IMR-90 (cell line): Measurements from ENCODE around the gene NEK4. TPM values are rescaled to one million over a fixed set of nuclear protein-coding genes. Genes with fewer than 3 reads are reported as not detected.

Experiments used
- ATAC-seq: fragments of 200-7000 bp; cut with Tn5 transposase; 2 replicates; pipeline ENCODE4 v1.9.1; 2020; ENCODE audit warnings: low read depth, mild to moderate bottlenecking, moderate library complexity
- Bru-seq: library from RNA; stranded (reverse); fragments of 400-500 nt; gene quantifications from one replicate; lab custom pipeline; 2021; lab: Mats Ljungman, UMichigan
- BruChase-seq, 2 experiments: library from RNA; stranded (reverse); fragments of 400-500 nt; gene quantifications; one replicate each; lab custom pipeline; 2021; lab: Mats Ljungman, UMichigan
- BruUV-seq: library from RNA; stranded (reverse); fragments of 400-500 nt; replicated peaks from 2 replicates; lab custom pipeline; 2021; lab: Mats Ljungman, UMichigan
- CTCF ChIA-PET: fragments of 300-600 bp; formaldehyde crosslinking; extraction: SDS; loops from one replicate; lab custom pipeline; 2021; ENCODE audit warnings: antibody characterized with exemption; lab: Yijun Ruan, JAX
- POLR2A ChIA-PET: fragments of 300-600 bp; sonication (Branson Sonifier 250); formaldehyde crosslinking; loops from one replicate; lab custom pipeline; 2022; ENCODE audit warnings: antibody characterized with exemption; ENCODE audit not compliant: unreplicated experiment; lab: Charles Lee
- DNase-seq: peaks from one replicate; pipeline ENCODE4 v3.0.0; 2013
- H2AFZ ChIP-seq: replicated peaks from 2 replicates; pipeline ENCODE3; 2013; ENCODE audit warnings: low read length, mild to moderate bottlenecking; ENCODE audit not compliant: poor library complexity
- H2AK5ac ChIP-seq: 2 replicates; pipeline ENCODE4 v1.6.1; 2013; ENCODE audit warnings: low read depth, low read length, inconsistent platforms
- H2AK9ac ChIP-seq: replicated peaks from 2 replicates; pipeline ENCODE3; 2013; ENCODE audit warnings: mild to moderate bottlenecking, low read depth, low read length, moderate library complexity; ENCODE audit not compliant: poor library complexity
- H2BK120ac ChIP-seq: 2 replicates; pipeline ENCODE4 v1.6.1; 2013; ENCODE audit warnings: low read depth, low read length, inconsistent platforms
- H2BK15ac ChIP-seq: 3 replicates; pipeline ENCODE4 v1.6.1; 2013; ENCODE audit warnings: low read depth, low read length, inconsistent platforms
- H2BK20ac ChIP-seq: 2 replicates; pipeline ENCODE4 v1.6.1; 2013; ENCODE audit warnings: low read depth, mild to moderate bottlenecking, inconsistent platforms, low read length, moderate library complexity
- H2BK5ac ChIP-seq: 2 replicates; pipeline ENCODE4 v1.6.1; 2013; ENCODE audit warnings: mild to moderate bottlenecking, low read depth, low read length, inconsistent platforms; ENCODE audit not compliant: poor library complexity, severe bottlenecking
- H3K14ac ChIP-seq: replicated peaks from 2 replicates; pipeline ENCODE4 v1.6.1; 2013; ENCODE audit warnings: low read depth, low read length, inconsistent platforms
- H3K18ac ChIP-seq: 2 replicates; pipeline ENCODE4 v1.6.1; 2013; ENCODE audit warnings: low read depth, low read length, control low read depth
- H3K23ac ChIP-seq: 2 replicates; pipeline ENCODE4 v1.6.1; 2013; ENCODE audit warnings: low read depth, low read length, inconsistent platforms
- H3K27ac ChIP-seq: 2 replicates; pipeline ENCODE4 v1.5.1; 2013; ENCODE audit warnings: mild to moderate bottlenecking, control low read depth, low read length; ENCODE audit not compliant: insufficient read depth
- H3K27me3 ChIP-seq: 2 replicates; pipeline ENCODE4 v1.6.1; 2013; ENCODE audit warnings: low read length; ENCODE audit not compliant: control insufficient read depth, insufficient read depth
- H3K36me3 ChIP-seq: 2 replicates; pipeline ENCODE4 v1.6.1; 2013; ENCODE audit warnings: low read length, mixed read lengths; ENCODE audit not compliant: control insufficient read depth, insufficient read depth
- H3K4ac ChIP-seq: 2 replicates; pipeline ENCODE4 v1.6.1; 2013; ENCODE audit warnings: low read depth, low read length, inconsistent platforms
- H3K4me1 ChIP-seq: 2 replicates; pipeline ENCODE4 v1.6.1; 2013; ENCODE audit warnings: low read length, mixed read lengths; ENCODE audit not compliant: control insufficient read depth, insufficient read depth
- H3K4me2 ChIP-seq: 2 replicates; pipeline ENCODE4 v1.6.1; 2013; ENCODE audit warnings: low read depth, mild to moderate bottlenecking, control low read depth, low read length, moderate library complexity
- H3K4me3 ChIP-seq: 2 replicates; pipeline ENCODE4 v1.5.1; 2013; ENCODE audit warnings: low read depth, mild to moderate bottlenecking, control low read depth, low read length, moderate library complexity; ENCODE audit not compliant: insufficient read depth
- H3K56ac ChIP-seq: 2 replicates; pipeline ENCODE4 v1.6.1; 2013; ENCODE audit warnings: low read length, inconsistent platforms; ENCODE audit not compliant: insufficient read depth; ENCODE audit errors: extremely low read depth
- H3K79me1 ChIP-seq, 2 experiments: 2 replicates each; pipeline ENCODE4 v1.6.1; 2013; ENCODE audit warnings: low read length in 2 of 2, inconsistent platforms in 1 of 2, low read depth in 1 of 2
- H3K9ac ChIP-seq: 2 replicates; pipeline ENCODE4 v1.6.1; 2013; ENCODE audit warnings: low read depth, low read length, control low read depth
- H3K9me1 ChIP-seq: 2 replicates; pipeline ENCODE4 v1.6.1; 2013; ENCODE audit warnings: low read length, inconsistent platforms; ENCODE audit not compliant: insufficient read depth
- H3K9me3 ChIP-seq: 2 replicates; pipeline ENCODE4 v1.6.1; 2013; ENCODE audit warnings: low read length; ENCODE audit not compliant: control insufficient read depth, insufficient read depth
- H4K20me1 ChIP-seq: 2 replicates; pipeline ENCODE4 v1.6.1; 2013; ENCODE audit warnings: low read length, inconsistent platforms; ENCODE audit not compliant: insufficient read depth
- H4K5ac ChIP-seq: 2 replicates; pipeline ENCODE4 v1.6.1; 2013; ENCODE audit warnings: mild to moderate bottlenecking, low read depth, low read length, control low read depth
- H4K8ac ChIP-seq, 2 experiments: 2 replicates each; pipeline ENCODE4 v1.6.1; 2013; ENCODE audit warnings: low read depth in 2 of 2, low read length in 2 of 2, control low read depth in 1 of 2, inconsistent platforms in 1 of 2
- H4K91ac ChIP-seq: 2 replicates; pipeline ENCODE4 v1.6.1; 2013; ENCODE audit warnings: low read depth, low read length, inconsistent platforms; ENCODE audit not compliant: insufficient read depth
- BHLHE40 ChIP-seq: fragments of 150-350 bp; IDR thresholded peaks from 2 replicates; pipeline ENCODE4 v1.6.1; 2016; ENCODE audit warnings: mild to moderate bottlenecking, low read depth, low read length
- CHD1 ChIP-seq: IDR thresholded peaks from 2 replicates; pipeline ENCODE4 v1.6.1; 2012; ENCODE audit warnings: low read depth, low read length, improper control_type of control experiment
- MAFK ChIP-seq: IDR thresholded peaks from 2 replicates; pipeline ENCODE4 v1.6.1; 2012; ENCODE audit warnings: low read depth, low read length, improper control_type of control experiment
- MXI1 ChIP-seq: IDR thresholded peaks from 2 replicates; pipeline ENCODE4 v1.6.1; 2012; ENCODE audit warnings: low read depth, mild to moderate bottlenecking, low read length, moderate library complexity, borderline replicate concordance
- NFE2L2 ChIP-seq: fragments of 150-350 bp; IDR thresholded peaks from 2 replicates; pipeline ENCODE4 v1.6.1; 2016; ENCODE audit warnings: low read depth, mild to moderate bottlenecking, low read length
- POLR2A ChIP-seq: IDR thresholded peaks from 2 replicates; pipeline ENCODE4 v1.6.1; 2012; ENCODE audit warnings: mild to moderate bottlenecking, low read depth, low read length
- WGBS, 2 experiments: methylation state at CpG; one replicate each; pipeline versions ENCODE4 v1.1.5 to v1.1.7; 2013; ENCODE audit warnings: missing lambda C conversion rate in 2 of 2; ENCODE audit not compliant: insufficient read length in 1 of 2; ENCODE audit errors: extremely low coverage in 2 of 2; 5-methylcytosine and 5-hydroxymethylcytosine counted together
- dilution Hi-C: fragments of 300-500 bp; cut with HindIII; formaldehyde crosslinking; loops from one replicate; pipeline ENCODE4 v1.14.3; 2018; ENCODE audit warnings: low sequenced_read_pairs; ENCODE audit not compliant: unreplicated experiment
- in situ Hi-C: fragments of 300-500 bp; cut with MboI; formaldehyde crosslinking; loops from 3 replicates; pipeline ENCODE4 v1.14.3; 2019; ENCODE audit warnings: low sequenced_read_pairs, inconsistent platforms, mixed read lengths
- intact Hi-C: fragments of 100-400 bp; cut with micrococcal nuclease; formaldehyde crosslinking; loops from 2 replicates; pipeline ENCODE4 v1.10.0; 2022
- long read RNA-seq: library from polyadenylated mRNA; unstranded; transcript quantifications from one replicate; pipeline ENCODE4 v2.0.0, GENCODE V29; 2021; ENCODE audit not compliant: unreplicated experiment
- polyA plus RNA-seq, 3 experiments: library from polyadenylated mRNA; depleted of rRNA; stranded (reverse); fragments of >200 nt; gene quantifications; 2 replicates each; pipeline ENCODE4 v1.2.3, GENCODE V29; 2012; ENCODE audit warnings: low replicate concordance in 1 of 3
- total RNA-seq: library from RNA; depleted of rRNA; stranded (reverse); fragments of >200 nt; gene quantifications from 2 replicates; pipeline ENCODE4 v1.2.3, GENCODE V29; 2012; rRNA removed
- TF ChIP-seq, protein P1 (sequence below): conservative IDR thresholded peaks from 2 replicates; pipeline ENCODE4 v1.5.1; 2012; ENCODE audit warnings: mild to moderate bottlenecking, low read depth, low read length, improper control_type of control experiment

NEK4 gene
- total RNA-seq (16.9 and 24.7 TPM in 2 replicates), polyA plus RNA-seq (2012; rRNA removed) (6.6 and 10.3 TPM in 2 replicates), Bru-seq, nascent RNA (percentile 60 among the genes with signal in this experiment), BruChase-seq, experiment 1, labeled RNA remaining after a 6-hour chase (percentile 73 among the genes with signal in this experiment), BruChase-seq, experiment 2, labeled RNA remaining after a 2-hour chase (percentile 65 among the genes with signal in this experiment)
- polyA plus RNA-seq (2012; cell fraction: cytosol; rRNA removed) = 2.0 and 2.8 TPM in 2 replicates
- 6.6 and 9.1 TPM in 2 replicates for polyA plus RNA-seq (2012; cell fraction: nucleus; rRNA removed; ENCODE audit: low replicate concordance)
- long read RNA-seq, full-length matches to known transcripts = 4 of 11 reads
- long read RNA-seq, partial matches to known transcripts = 1 of 11 reads
- long read RNA-seq, other reads (novel, unspliced or antisense) = 6 of 11 reads

DNA sequence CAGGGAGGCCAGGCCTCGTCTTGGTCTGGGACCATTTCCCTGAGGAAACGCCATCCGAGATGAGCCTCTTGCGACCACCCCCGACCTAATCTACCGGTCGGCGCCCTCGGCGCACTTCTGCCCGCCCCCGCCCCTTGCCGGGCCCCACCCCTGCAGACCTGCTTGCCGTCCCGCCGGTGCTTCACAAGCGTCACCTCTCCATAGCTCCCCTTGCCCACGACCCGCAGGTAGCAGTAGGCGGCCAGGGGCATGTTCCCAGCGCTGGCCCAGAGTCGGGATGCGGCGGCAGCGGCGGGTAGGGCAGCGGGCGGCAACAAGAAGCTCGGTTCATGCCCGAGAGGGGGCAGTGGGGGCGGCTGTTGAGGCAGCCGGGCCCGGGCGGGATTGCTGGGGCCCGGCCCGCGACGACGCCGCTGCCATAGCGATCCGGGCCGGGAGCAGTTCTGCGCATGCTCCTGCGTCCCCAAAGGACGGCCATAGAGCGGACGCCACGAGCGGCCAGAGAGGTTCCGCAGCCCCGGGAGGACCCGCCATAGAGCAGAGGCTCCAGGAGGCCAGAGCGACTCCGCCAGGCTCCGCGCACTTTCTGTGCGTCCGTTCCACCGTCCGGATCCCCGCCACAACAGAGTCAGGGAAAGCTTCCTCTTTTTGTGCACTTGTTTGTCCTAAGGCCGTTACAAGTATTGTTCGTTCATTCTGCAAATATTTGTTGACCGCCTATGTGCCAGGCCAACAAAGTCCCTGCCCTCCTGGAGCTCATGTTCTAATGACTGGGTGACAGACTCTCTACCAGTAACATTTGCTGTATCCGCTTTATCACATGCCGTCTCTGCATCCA lies at the start of gene NEK4:
TSS of gene NEK4 (minus strand) at position 445 of the 838 bp plus-strand sequence. CDS start at position 251, 194 bp downstream.
- Histone ChIP-seq H3K27ac (peak within 1 kb of the TSS; percentile 80), H3K4ac (peak within 1 kb of the TSS; percentile 86), H3K79me1 (peaks cover 13 to 23% of the 10 kb centered on the region in 2 experiments), H3K23ac (peak within 1 kb of the TSS; percentile 91), H2AK5ac (no peak within 1 kb of the TSS), H3K9me1 (peaks cover 4% of the 10 kb centered on the region), H3K9ac (peak within 1 kb of the TSS; percentile 97), H4K20me1 (no peaks in the 10 kb centered on the region), H3K14ac (peak within 1 kb of the TSS; percentile 95), H3K4me2 (peak within 1 kb of the TSS; percentile 96), H3K4me3 (peak within 1 kb of the TSS; percentile 71), H4K8ac (peak within 1 kb of the TSS; percentile 97 to 100), H3K27me3 (peaks cover 4% of the 10 kb centered on the region; the same call in 1 of the 2 replicates), H3K36me3 (peaks cover 6% of the 10 kb centered on the region), H2BK120ac (no peak within 1 kb of the TSS), H2AFZ (peak within 1 kb of the TSS; percentile 96), H2BK20ac (no peak within 1 kb of the TSS), H2AK9ac (peak within 1 kb of the TSS; percentile 83), H3K56ac (peak within 1 kb of the TSS; percentile 92), H2BK15ac (no peak within 1 kb of the TSS), H3K4me1 (no peaks in the 10 kb centered on the region), H4K5ac (peak within 1 kb of the TSS; percentile 90), H4K91ac (peak within 1 kb of the TSS; percentile 81), H3K9me3 (no peaks in the 10 kb centered on the region), H2BK5ac (peak within 1 kb of the TSS; percentile 69), H3K18ac (peak within 1 kb of the TSS; percentile 66; the same call in 1 of the 2 replicates)
- intact Hi-C loops (loop anchor here (2.0 kb wide), 1 partner anchor 164 kb away; no protein-coding TSS in a partner anchor), dilution Hi-C loops (no loop called here), in situ Hi-C loops (no loop called here)
- no TSS peak for BruUV-seq
- ChIA-PET CTCF (interaction anchor here (0.5 to 1.2 kb wide), 2 partner anchors 12 to 51 kb away, joined by 3 read pairs; no protein-coding TSS in a partner anchor), POLR2A (no interaction called here)
- TF ChIP-seq MXI1 (peak; percentile 83; the same call in 1 of the 2 replicates), BHLHE40 (no peak), POLR2A (peak; percentile 70; the same call in 1 of the 2 replicates), MAFK (no peak), CHD1 (no peak), NFE2L2 (no peak)
- TF ChIP-seq, protein P1, sequence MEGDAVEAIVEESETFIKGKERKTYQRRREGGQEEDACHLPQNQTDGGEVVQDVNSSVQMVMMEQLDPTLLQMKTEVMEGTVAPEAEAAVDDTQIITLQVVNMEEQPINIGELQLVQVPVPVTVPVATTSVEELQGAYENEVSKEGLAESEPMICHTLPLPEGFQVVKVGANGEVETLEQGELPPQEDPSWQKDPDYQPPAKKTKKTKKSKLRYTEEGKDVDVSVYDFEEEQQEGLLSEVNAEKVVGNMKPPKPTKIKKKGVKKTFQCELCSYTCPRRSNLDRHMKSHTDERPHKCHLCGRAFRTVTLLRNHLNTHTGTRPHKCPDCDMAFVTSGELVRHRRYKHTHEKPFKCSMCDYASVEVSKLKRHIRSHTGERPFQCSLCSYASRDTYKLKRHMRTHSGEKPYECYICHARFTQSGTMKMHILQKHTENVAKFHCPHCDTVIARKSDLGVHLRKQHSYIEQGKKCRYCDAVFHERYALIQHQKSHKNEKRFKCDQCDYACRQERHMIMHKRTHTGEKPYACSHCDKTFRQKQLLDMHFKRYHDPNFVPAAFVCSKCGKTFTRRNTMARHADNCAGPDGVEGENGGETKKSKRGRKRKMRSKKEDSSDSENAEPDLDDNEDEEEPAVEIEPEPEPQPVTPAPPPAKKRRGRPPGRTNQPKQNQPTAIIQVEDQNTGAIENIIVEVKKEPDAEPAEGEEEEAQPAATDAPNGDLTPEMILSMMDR = no peak
- DNase-seq (peak; percentile 85), ATAC-seq (peak; percentile 100)
- WGBS, 2 experiments = 0% methylated on average over 40 of the region's 67 CpGs; no CpG with 5 or more reads in 1 of the 2 experiments
